NCI-H446 treated with DMSO at 0.1 percent for 48 hours (cell line): Measurements from ENCODE around the gene PPP1CA.
A peak's percentile ranks its signal among the peaks of the same experiment; 100 is the strongest.

Source experiments
- DNase-seq: peaks from one replicate; lab custom pipeline; 2025; lab: John Stamatoyannopoulos, UW

The PPP1CA gene

DNA sequence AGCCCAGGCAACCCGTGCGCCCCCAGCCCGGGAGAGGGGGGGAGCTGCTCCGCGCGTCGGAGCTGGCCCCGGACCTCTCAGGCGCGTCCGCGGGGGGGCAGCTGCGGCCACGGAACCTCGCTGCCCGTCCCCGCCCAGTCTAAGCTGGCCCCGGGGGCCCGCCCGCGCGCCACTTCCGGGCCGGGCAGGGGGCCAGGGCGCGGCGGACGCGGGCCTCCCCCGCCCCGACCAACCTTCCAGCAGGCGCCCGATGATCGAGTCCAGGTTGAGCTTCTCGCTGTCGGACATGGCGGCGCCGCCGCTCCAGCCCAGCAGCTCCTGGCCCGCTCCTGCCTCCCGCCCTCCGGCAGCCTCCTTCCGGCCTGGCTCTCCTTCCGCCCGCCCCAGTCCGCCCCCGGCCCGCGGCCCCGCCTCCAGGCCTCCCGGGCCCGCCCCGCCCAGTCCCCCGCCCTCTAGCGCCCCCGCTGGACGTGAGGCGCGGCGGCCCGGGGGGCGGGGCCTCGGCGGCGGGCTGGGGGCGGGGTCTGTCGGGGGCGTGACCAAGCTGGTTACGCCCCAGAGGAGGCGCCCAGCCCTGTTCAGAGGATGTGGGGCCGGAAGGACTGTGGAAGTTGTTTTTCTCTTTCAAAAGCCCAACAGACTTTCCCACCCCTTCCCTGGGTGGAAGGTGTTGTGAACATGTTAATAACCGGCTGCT, at the start of gene PPP1CA:
Gene PPP1CA (minus strand): TSS at position 364 of the 697 bp plus-strand sequence. CDS start 76 bp downstream, at position 288.
- peak; percentile 69 for DNase-seq

DNA sequence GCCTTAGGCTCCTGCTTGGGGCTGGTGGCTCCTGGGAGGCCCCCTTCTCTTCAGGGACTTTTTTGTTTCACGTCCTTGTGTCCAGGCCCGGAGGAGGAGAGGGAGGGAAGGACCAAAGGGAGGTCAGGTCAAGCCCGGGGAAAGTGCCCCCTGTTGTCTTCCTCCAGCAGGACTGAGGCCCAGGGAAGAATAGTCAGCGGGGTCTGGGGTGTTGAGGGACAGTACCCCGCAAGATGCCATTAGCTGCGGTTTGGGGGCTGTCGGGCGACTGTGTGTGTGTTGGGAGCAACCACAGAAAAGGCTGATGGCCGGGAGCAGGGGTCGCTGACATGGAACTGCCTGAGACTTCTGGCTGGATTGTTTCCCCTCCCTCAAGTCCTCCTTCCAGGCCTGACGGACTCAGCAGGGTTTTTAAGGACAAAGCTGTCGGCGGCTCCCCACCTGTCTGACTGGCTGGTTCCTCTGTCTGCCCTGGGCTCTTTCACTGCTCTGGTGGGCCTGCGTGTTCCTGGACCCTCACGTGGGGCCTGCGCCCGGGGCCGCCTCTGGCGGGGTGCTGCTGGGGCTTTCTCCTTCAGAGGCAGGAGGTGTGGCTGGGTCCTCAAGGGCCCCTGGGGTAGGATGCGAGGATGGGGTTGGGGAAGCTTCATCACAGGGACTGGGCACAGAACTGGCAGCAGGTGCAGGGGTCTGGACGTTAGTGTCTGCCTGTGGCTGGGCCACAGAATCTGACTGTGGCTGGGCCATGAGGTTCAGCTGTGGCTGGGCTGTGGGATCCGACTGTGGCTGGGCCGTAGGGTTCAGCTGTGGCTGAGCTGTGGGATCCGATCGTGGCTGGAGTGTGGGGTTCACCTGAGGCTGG, 49.4 kb upstream of the PPP1CA start:
- DNase-seq, result no peak

DNA sequence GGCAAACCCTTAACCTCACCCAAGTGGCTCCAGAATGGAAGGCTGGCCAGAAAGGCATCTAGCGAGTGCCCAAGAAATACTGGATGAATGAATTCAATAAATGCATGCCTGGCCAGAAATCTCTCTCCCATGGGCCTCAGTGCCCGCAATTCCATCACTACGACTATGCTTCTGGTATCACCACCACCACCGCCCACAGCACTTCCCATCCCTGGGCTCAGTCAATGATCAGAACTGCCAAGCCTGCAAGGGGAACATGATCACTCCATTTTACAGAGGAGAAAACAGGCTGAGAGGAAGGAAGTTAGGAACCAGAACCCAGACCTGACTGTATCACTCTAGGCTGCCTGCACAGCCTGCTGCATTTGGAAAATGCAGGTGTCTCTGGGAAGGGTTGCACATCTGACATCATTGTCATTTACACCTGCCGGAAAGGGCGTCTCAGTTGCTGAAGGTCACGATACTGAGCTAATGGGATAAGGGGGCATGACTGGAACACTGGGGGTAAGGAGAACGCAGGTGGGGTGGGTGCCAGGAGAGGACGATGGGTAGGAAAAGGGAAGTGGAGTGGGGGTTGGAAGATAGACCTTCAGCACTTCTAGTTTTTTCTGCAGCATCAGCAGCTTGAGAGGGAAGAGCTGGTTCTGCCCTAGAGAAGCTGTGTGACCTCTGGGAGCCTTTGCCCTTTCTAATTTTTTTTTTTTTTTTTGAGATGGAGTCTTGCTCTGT, 47.6 kb upstream of the PPP1CA start:
- DNase-seq, result no peak

DNA sequence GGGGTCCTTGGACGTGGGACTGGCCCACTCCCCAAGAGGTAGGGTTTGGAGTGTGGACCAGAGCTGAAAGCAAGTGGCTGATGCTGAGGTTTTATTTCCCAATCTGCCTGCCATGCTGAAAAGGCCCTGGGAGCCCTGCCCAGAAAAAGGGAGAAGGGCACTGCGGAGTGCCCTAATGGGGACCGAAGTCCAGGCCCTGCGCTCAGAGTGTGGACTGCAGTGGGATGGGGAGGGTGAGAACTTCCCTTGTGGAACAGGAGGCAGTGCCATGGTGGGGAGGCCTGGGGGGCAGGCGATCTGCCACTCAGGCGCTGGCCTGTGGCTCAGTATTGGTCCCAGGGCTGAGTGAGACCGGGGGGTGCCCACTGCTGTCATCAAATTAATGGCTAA, 46.6 kb upstream of the PPP1CA start:
- no peak for DNase-seq

DNA sequence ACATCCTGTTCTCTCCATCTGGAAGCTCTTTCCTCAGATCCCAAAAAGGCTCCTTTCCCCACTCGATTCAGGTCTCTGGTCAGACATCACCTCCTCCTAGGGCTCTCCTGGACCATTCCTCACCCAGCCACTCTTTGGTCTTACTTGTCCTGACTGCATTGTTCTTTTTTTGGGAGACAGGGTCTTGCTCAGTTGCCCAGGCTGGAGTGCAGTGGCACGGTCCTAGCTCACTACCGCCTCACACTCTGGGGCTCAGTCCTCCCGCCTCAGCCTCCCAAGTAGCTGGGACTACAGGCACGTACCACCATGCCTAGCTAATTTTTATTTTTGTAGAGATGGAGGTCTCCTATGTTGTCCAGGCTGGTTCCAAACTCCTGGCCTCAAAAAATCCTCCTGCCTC, 43.9 kb upstream of the PPP1CA start:
- no peak for DNase-seq

DNA sequence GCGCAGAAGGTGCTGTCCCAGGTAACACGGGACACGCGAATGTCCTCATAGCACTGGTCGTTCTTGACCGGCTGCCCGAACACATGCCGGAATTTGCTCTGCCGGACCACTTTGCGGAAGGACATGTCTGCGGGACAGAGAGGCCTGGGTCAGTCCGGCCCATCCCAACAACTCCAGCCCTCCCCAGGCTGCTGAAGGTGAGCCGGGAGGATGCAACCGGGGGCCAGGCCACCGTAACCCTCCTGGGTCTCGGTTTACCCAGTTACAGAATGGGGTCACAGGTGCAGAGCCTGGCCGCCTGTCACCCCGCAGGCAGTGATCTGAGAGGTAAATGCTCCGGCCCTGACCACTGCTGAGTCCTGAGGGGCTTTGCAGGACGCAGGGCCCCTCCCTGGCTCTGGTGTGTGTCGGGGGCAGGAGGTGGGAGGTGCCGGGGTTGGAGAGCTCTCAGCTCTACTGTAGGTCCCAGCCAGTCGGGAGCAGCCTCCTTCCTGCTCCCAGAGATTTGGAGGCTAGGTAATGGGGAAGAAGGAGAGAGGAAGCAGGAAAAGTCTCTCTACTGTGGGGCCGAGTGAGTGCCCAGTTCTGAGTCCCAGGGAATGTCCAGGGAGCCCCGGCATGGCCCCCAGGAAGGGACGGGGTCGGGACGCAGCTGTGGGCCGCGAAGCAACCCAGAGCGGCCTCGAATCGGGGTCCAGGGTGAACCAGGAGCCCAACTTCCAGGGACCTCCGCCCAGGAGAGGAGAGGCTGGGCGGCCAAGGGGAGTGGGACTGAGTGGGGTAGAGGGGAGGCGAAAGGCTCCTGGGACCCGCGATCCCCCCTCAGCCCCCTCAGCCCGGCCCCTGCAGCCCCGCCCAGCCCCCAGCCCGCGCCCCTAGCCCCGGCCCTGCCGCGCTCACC, 41.1 kb upstream of the PPP1CA start:
- no peak for DNase-seq

DNA sequence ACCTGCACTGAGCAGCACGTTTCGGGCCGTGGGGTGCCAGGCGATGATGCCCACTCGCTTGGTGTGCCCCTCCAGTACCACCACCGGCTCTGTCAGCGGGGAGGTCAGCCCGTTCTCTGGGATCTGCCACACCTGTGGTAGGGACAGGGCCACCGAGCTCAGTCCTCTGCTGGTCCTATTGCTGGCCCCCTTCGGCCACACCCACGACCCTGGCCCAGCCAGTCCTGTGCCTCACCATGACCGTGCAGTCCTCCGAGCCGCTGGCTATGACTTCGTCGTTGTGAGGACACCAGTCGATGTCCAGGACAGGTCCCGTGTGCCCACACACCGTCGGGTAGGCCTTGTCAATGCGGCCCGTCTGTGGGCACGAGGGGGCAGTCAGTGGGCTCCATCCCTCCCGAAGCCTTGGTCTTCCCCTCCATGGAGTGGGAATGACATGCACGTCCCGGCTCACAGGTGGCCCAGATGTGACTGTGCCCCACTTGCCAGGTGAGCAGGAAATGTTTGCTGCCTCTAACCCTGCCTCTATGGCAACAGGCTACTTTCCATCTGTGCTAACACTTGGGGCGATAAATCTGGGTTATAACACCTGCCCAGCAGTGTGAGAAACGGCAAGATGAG, 40.2 kb upstream of the PPP1CA start:
- no peak for DNase-seq

DNA sequence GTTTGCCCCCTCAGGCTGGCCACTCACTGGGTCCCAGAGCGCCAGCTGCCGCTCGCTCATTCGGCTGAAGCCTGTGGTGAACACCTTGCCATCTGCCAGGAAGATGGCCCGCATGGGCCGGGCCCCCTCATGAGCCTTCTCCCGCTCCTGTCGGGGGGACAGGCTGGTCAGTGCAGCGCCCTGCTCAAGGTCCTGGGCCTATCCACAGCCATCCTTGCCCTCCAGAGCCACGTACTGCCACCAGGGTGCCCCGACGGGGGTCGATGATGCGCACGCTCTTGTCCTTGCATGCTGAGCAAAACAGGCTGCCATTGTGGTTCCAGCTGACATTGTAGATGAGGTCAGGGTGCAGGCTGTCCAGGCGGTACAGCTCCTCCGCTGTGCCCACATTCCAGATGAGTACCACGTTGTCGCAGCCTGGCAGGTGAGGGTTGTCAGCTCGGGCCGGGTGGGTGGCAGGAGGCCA, 39.5 kb upstream of the PPP1CA start:
- DNase-seq, result no peak

DNA sequence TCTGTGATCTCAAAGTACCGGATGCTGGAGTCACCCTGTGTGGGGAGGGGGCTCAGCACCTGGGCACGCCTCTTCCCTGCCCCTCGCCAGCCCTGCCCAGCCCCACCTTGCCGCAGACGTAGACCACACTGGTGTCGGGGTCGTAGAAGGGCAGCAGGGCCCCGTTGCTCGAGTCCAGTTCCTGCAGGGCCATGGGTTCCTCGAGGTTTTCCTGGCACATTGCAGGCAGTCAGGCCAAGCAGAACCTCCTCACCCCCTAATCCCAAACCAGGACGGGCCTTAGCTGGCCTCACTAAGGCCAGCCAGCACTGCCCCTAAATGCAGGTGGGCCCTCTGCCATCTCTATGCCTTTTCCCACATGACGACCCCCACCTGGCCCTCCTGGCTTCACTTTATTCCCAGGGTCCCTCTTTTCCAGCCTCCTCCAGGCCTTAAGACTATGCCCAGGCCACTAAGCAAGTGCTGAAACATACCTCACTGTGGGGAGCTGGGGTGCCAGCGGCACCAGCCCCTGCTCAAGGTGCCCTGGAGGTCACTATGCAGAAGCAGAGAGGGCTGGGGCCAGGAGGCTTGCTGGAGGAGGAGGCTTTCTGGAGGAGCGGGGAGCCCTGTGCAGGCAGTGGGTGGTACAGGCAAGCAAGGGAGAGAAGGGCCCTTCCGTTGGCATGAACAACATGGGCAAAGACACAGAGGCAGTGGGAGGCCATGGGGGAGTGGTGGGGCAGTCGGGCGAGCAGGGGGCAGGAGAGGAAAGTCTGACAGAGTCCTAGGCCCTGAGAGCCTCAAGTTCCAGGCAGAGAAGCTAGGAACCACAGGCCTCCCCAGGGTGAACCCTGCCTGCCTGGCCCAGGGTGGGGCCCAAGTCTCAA, 38.8 kb upstream of the PPP1CA start:
- DNase-seq, result no peak

DNA sequence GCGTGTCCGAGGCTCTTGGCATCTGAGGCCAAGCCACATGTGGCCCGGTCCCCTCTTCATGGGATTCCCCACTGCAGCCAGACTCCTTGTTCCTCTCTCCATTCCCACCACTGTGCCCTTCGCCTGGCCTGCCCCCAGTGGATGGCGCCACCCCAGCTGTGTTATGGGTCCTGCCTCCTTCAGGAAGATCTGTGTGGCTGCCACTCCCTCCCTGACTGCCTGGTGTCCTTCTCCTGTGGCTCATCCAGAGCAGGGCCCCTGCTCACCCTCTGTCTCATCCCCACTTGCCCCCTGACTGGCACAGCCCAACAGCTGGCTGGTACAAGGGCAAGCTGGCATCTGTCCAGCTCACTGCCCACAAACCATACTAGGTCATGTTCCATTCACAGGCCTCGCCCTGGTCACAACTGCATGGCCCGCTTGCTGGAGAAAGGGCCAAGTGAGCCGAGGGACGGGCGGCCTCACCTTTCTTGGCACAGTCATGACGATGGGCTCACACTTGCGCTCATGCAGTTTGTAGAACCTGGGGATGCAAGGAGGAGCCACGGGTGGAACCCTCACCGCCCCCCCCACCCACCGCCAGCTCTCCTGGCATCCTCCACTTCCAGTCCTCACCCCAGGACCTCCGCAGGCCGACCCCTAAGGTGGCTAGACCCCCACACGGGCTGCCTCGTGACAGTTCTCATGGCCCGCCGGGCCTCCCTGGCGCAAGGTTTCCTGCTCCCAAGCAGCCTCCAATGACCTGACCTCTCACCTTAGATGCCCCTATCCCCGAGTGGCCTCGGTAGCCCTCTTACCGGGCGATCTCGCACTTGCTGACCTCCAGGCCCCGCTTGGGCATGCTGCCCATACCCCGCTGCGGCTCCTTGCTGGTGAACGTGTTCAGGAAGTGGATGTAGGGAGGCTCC, 37.9 kb upstream of the PPP1CA start:
- DNase-seq, result no peak

DNA sequence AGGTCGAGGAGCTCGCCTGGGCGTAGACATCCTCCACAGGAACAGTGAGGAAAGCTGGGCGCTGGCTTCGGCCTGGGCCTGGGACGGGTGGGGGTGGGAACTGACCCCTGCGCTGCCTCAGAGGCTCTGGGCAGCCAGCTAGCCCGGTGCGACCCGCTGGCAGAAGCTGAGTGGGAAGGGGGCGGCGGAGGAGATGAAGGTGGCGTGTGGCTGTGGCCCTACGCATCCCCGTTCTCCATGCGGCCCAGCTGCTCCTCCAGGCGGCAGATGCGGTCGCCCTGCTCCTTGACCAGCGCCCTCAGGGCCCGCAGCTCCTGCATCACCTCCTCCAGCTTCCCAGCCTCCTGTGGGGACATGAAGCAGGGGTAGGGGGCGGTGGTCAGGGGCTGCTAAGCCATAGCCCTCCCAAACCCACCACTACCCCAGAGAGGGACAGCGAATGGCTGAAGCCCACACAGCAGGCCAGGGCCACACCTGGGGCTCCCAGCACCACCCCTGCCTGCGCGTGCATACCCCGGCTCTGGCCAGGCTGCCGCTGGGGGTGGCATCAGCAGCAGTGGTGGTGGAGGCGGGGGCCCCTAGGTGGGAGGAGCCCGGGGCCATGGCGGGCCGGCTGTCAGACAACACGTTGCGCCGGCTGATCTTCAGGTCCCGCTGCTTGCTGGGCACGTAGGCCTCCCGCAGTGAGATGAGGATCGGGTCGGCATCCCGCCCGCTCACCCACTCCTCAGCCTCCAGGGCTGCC, 36.7 kb upstream of the PPP1CA start:
- no peak for DNase-seq

DNA sequence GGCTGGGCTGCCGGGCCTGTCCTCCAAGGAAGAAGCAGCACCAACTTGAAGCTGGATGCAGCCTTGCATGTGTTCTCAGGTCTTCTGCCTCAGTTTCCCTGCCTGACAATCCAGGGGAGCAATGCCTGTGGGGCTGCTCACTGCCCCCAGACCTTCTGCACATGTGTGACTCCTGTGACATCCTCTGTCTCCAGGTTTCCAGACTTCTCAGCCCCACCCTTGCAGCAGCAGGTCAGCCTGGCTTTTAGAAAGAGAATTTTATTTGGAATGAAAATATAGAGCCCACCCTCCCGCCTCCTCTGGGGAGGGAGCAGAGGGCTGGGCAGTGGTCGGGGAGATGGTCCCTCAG, 36.1 kb upstream of the PPP1CA start:
- no peak for DNase-seq

DNA sequence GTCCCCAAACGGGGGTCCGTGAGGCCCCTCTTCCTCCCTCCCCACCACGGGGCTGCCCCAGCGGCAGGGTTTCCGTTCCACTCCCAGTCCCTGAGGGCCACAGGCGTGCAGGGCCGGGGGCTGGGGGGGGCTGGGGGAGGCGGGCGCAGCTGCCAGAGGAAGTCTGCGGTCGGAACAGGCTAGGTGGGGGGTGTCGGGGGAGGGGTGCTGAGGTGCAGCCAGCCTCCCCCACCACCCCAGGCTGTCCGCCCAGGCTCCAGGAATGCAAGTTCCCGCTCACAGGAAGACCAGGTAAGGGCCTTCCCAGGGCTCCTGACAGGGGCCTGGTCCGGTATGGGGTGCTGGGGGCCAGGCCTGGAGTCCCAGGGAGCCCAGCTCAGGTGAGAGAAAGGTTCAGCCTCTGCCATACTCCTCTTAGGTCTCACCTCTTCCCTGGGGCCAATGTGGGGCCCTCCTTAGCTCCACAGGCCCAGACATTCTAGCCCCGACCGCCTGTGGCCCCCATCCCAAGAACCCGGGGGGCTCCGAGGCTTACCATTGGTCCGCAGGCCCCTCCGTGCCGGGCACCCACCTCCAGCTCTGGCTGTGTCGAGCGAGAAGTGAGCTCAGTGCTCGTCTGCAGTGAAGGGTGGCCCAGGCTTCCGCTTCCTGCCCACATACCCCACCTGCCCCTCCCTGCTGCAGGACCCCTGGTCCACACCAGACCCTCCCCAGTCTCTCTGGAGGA, 35.6 kb upstream of the PPP1CA start, which contains the start of gene PTPRCAP:
Gene PTPRCAP (minus strand): TSS at position 601 of the 727 bp plus-strand sequence. CDS start 63 bp downstream, at position 538.
- DNase-seq, result no peak

DNA sequence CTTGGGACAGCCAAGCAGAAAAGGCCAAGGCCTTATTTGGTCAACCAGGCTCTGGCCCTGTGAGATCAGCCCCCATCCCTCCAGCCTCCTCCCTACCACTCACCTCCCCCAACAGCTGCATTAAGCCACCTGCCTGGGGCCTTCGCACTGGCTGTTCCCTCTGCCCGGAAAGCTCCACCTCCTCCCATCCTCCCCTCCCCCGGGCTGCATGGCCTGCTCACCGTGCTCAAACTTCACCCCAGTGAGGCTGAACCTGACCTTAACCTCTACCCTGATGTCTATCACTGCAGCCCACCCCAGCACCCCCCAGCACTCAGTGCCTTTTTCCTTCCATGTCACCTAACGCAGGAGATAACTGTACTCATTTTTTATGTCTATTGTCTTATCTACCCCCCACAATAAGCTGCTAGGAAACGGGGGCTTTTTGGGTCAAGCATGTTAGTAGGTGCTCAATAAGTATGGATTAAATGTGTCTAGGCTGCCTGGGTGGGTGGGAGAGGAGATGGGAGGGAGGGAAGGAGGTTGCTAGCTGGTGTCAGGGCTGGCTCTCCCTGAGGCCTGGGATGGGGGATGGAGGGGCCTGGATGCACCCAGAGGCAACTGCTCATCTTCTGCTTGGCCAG, 34.9 kb upstream of the PPP1CA start:
- DNase-seq, result no peak

DNA sequence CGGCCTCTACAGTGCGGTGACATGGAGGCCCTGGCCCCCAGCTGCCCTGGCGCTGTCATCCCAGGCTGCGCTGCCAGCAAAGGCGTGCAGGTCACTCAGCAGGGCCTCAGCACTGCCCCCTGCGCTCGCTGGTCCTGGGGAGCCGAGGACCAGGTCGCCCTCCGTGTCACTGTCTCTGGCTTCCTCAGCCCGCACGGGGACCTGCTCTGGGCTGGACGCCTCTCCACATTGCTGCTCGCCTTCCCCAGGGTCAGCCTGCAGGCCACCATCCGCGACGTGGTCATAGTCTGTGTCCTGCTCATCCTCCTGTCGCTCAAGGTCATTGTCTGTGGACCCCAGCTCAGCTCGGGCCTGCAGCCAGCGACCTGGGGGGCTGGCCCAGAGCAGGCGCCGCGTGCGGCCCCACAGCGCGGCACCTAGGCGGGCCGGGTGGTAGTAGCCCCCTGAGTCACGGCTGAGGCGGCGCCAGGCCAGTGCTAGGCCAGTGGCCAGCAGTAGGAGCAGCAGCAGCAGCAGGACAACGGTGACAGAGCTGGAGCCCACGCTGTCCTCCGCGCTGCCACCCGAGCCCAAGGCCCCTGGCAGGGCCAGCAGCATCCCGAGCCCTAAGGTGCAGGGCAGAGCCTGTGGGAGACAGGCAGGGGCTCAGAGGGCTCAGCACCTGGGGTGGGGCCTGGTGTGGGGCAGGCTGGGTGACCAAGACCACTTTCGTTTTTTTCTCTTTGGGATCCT, 34.2 kb upstream of the PPP1CA start:
- DNase-seq, result no peak

DNA sequence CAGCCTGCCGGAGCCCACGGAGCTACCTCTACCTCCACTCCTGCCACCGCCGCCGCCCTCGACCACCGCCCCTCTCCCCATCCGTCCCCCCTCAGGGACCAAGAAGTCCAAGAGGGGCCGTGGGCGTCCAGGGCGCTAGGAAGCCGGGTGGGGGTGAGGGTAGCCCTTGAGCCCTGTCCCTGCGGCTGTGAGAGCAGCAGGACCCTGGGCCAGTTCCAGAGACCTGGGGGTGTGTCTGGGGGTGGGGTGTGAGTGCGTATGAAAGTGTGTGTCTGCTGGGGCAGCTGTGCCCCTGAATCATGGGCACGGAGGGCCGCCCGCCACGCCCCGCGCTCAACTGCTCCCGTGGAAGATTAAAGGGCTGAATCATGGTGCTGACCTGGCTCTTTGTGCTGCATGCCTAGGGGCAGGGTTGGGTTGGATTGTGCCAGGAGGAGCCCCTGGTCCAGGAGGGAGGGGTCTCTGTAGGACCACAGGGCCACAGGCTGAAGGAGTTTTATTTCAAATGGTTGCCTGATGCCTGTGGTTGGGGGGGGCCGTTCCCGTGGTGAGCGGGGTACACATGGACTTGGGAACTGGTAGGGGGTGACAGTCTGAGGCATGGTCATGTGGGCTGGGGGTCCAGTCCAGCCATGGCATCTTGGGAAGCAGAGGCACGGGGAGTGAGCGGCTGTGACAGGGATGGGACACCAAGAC, 33.5 kb upstream of the PPP1CA start:
- DNase-seq, result no peak
